Skin epidermis (tissue), 12 donors: ENCODE results near the gene INTS1.

Source experiments
- H3K27ac ChIP-seq, 21 experiments: fragments of 200-600 bp; sonication (generic) in 11 of 21; one replicate each; pipeline ENCODE4 v1.5.0; 2020; ENCODE audit warnings: mild to moderate bottlenecking in 3 of 21, inconsistent platforms in 2 of 21, moderate library complexity in 2 of 21
- H3K4me3 ChIP-seq, 7 experiments: fragments of 200-600 bp; sonication (generic) in 2 of 7; one replicate each; pipeline ENCODE4 v1.5.0; 2020; ENCODE audit warnings: inconsistent platforms in 2 of 7, mild to moderate bottlenecking in 2 of 7, moderate library complexity in 1 of 7

The INTS1 gene, protein sequence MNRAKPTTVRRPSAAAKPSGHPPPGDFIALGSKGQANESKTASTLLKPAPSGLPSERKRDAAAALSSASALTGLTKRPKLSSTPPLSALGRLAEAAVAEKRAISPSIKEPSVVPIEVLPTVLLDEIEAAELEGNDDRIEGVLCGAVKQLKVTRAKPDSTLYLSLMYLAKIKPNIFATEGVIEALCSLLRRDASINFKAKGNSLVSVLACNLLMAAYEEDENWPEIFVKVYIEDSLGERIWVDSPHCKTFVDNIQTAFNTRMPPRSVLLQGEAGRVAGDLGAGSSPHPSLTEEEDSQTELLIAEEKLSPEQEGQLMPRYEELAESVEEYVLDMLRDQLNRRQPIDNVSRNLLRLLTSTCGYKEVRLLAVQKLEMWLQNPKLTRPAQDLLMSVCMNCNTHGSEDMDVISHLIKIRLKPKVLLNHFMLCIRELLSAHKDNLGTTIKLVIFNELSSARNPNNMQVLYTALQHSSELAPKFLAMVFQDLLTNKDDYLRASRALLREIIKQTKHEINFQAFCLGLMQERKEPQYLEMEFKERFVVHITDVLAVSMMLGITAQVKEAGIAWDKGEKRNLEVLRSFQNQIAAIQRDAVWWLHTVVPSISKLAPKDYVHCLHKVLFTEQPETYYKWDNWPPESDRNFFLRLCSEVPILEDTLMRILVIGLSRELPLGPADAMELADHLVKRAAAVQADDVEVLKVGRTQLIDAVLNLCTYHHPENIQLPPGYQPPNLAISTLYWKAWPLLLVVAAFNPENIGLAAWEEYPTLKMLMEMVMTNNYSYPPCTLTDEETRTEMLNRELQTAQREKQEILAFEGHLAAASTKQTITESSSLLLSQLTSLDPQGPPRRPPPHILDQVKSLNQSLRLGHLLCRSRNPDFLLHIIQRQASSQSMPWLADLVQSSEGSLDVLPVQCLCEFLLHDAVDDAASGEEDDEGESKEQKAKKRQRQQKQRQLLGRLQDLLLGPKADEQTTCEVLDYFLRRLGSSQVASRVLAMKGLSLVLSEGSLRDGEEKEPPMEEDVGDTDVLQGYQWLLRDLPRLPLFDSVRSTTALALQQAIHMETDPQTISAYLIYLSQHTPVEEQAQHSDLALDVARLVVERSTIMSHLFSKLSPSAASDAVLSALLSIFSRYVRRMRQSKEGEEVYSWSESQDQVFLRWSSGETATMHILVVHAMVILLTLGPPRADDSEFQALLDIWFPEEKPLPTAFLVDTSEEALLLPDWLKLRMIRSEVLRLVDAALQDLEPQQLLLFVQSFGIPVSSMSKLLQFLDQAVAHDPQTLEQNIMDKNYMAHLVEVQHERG (N-terminal part only)

DNA sequence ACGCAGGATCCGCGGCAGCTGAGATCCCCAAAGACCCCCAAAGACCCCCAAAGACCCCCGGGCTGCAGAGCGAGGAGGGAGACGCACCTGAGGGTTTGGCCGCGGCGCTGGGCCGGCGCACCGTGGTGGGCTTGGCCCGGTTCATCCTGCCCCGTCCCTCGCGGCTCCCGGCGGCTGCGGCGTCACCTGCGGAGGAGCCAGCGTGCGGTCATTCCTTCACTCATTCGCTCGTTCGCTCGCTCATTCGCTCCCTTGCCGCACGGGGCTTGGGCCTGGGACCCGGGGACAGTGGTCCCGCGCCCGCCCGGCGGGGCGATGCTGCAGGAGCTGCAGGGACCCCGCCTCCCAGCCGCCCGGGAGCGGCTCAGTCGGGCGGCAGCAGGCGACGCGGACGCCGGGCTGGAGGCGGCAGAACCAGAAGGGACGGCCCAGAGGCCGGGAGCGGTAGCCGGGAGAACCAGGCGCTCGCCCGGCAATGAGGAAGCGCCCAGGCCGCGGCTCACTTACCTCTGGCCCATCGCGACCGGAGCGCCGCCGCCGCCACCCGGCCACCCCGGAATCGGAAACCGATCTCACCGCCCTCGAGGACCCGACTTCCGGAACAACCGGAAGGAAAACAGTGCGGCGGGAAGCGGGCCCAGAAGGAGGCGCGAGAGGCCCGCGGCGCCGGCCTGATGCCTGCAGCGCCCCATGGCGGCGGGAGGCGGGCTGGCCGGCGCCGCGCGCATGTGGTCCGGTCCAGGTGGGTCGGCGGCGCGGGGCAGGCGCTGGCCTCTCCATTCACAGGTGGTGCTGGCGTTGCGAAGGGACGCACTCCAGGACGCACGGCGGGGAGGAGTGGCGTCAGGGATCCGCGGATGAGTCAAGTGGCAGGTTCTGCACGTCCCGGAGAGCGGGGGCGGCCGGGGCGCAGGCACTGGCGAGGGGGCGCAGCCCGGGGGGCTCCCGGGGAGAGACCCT is at the start of gene INTS1:
Gene INTS1, minus strand, starts transcription at position 574 of the 960 bp plus-strand sequence. Its CDS starts 429 bp downstream, at position 145.
- Histone ChIP-seq H3K27ac (peak within 1 kb of the TSS; percentile 44 to 88 (median 78)), H3K4me3 (peak within 1 kb of the TSS; percentile 78 to 100 (median 98))

- Histone ChIP-seq H3K4me3 (no peak overlapping the region), H3K27ac (no peak overlapping the region)
Observed at GRCh38 chr7:1553512-1554210, 49.5 kb upstream of the INTS1 start.

DNA sequence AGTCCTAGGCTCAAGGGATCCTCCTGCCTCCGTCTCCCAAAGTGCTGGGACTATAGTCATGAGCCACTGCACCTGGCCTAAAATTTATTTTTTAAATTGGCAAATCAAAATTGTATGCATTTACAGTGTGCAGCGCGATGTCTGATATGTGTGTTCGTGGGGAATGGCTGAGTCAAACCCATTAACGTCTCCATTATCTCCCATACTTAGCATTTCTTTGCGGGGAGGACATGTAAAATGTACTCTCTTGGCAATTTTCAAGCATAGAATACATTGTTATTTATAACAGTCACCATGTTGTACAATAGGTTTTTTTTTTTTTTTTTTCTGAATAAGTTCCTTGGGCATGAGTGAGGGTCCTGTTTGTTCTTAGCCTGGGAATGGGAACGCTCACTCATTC is 48.0 kb upstream of the INTS1 start:
- H3K27ac ChIP-seq: no peak overlapping the region
- no peak overlapping the region for H3K4me3 ChIP-seq

DNA sequence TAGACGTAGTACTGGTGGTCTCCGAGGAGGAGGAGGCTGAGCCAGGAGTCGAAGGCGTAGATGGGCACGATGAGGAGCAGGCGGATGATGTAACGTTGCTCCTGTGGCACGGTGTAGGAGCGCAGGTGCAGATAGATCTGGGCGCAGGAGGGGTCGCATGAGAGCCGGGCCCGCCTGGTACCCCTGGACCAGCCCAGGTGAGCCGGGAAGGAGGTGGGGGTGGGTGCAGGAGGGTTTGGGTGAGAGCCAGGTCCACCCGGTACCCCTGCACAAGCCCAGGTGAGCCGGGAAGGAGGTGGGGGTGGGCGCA is 46.6 kb upstream of the INTS1 start:
- no peak overlapping the region for H3K4me3 ChIP-seq
- no peak overlapping the region for H3K27ac ChIP-seq

GRCh38 chr7:1550005-1550845 is 46.0 kb upstream of the INTS1 start:
- no peak overlapping the region for H3K4me3 ChIP-seq

DNA sequence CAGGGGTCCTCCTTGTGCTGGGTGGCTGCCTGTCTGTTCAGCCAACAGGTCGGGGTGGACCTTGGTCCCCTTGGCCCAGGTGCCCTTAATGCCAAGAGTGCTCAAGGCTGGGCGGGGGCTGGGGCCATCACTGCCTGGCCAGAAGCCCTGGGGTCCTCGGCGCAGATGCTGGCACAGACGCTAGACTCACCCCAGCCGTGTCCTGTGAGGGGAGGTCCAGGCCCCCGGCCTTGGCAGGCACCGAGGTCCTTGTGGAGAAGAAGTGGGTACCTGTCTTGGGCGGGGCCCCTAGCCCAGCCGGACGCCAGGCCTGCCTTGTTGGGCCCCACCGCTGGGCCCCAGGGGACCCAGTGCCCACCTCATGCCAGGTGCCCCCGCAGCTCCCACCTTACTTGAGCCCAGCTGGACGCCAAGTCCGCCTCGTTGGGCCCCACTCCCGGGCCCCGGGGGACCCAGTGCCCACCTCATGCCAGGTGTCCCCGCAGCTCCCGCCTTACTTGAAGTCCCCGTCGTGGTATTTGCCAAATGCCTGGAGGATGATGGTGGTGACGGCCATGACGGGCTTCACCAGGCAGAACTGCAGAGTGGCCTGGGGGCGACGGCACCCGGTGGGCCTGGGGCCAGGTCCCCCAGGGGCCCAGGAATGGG is 45.3 kb upstream of the INTS1 start:
- H3K4me3 ChIP-seq: no peak overlapping the region
- no peak overlapping the region for H3K27ac ChIP-seq

More at GRCh38 chr7:1550005-1550845, 46.0 kb upstream of the INTS1 start:
- H3K27ac ChIP-seq: no peak overlapping the region

DNA sequence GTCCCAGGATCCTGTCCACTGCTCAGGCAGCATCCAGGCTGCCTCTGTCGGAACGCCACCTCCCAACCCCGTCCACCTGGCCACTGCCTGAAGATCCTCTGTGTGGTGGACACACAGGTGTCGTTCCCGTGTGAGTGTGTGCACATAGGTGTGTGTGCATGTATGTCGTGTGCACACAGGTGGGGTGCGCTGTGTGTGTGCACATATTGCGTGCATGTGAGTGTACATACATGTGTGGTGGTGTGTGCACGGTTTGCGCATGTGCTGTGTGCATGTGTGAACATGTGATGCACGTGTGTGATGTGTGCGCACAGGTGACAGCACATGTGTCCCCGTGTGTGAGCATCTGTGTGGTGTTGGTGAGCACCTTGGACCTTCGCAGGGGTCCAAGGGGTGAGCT is 44.8 kb upstream of the INTS1 start:
- H3K4me3 ChIP-seq: no peak overlapping the region
- H3K27ac ChIP-seq: no peak overlapping the region

DNA sequence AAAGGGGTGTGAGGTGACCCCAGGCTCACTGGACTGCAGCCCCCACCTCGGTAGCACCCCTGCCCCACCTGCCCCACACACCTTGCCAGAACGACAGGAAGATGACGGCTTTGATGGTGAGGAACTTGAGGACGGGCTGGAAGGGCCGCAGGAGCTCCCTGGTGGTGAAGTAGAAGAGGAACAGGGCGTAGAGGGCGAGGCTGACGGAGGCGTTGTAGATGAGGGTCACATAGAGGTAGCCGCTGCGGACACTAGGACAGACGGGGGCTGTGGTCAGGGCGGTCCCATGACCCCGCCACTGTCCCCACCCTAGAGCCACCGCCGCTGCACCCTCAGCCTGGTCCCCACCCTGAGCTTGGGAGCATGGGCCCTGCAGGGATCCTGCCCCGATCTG is 44.2 kb upstream of the INTS1 start:
- Histone ChIP-seq H3K27ac (no peak overlapping the region), H3K4me3 (no peak overlapping the region)

GRCh38 chr7:1547777-1548437 is 43.7 kb upstream of the INTS1 start:
- Histone ChIP-seq H3K4me3 (no peak overlapping the region), H3K27ac (no peak overlapping the region)

GRCh38 chr7:1546909-1547776 is 43.0 kb upstream of the INTS1 start:
- H3K4me3 ChIP-seq: no peak overlapping the region
- H3K27ac ChIP-seq: no peak overlapping the region

DNA sequence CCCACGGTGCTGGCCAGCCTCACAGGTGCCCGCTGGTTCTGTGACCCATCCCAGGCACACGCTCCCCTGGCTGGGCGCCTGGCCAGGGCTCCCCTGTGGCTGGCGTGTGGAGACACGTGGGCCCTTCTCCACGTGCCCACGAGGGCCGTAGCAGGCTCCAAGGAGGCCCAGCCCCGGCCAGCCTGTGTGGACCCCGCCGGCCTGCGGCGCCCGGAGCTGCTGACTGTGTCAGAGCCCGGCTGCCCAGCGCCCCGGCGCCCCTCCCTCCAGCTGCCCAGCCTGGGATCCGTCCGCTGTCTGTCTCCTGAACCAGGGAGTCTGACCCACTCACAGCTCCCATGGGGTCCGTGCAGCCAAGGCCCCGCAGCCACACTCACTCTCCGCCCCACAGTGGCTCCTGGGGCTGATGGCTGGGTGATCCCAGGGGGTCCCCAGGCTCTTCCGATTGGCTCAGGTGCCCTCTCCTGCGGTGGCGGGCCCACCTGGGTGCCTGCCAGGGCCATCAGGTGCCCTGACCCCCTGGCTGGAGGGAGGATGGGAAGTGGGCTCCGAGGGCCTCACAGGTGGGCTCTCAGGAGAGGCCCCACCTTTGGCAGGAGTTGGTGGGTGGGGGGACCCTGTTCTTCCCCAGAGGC is 42.2 kb upstream of the INTS1 start:
- Histone ChIP-seq H3K4me3 (no peak overlapping the region), H3K27ac (peak overlapping the region in 1 of 21 experiments; percentile 36)

- Histone ChIP-seq H3K27ac (no peak overlapping the region), H3K4me3 (no peak overlapping the region)
Observed at GRCh38 chr7:1545417-1546246, 41.4 kb upstream of the INTS1 start.

DNA sequence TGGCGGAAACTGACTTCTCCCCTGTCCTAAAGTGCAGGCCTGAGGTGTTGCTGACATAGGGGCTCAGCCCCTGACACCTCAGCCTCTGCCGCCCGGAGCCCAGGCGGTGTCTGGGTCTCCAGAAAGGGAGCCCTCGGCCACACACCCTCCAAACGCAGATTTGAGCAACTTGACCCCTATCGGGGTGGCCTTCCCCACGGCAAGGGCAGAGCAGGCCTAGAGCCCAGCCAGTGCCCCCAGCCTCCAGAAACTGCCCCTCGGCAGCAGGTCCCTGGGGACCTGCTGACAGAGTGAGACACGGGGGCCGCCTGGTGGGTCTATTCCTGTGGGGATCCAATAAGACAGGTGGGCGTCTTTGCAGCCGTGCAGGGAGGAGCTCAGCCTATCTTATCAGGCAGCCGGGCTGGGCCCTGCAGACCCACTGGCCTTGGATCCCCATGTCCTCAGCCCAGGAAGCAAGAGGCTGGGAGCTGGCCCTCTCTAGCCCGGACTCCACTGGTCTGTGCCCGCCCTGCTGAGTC is 40.8 kb upstream of the INTS1 start:
- Histone ChIP-seq H3K4me3 (no peak overlapping the region), H3K27ac (peak overlapping the region in 6 of 21 experiments; percentile 36 to 67 (median 50))
